HG03558 (cell line): ENCODE measurements around the gene ALG1L2.
"Not testable (repeated sequence)": the region's sequence is repeated elsewhere in the genome, so short reads cannot be mapped to it uniquely, and the experiment has no call there.

ENCODE experiments used
- ATAC-seq: cut with Tn5 transposase; IDR thresholded peaks from one replicate; pipeline ENCODE4 v1.9.1; 2021; ENCODE audit warnings: moderate number of reproducible peaks; ENCODE audit not compliant: unreplicated experiment; ENCODE audit errors: extremely low read depth

The ALG1L2 gene

DNA sequence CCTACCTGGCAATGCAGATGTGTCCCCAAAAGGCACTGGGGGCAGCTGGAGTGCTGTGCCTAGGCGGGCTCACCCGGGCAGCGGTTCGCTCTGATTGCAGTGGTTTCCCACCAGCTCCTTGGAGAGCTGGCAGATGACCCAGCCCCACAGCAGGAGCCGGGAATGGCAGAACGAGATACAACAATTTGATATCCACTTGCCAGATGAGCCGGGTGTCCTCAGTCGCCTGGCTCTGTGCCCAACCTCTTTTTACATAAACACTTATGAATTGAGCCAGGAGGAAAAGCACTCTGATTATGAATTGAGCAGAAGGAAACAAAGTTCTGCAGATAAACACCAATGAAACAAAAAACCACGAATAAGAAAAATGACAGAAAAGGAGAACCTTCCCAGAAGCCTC lies 38.2 kb downstream of the ALG1L2 start:
- ATAC-seq, result not testable (repeated sequence)

- ATAC-seq, result not testable (repeated sequence)
Observed at GRCh38 chr3:130120291-130120690, 38.7 kb downstream of the ALG1L2 start.

GRCh38 chr3:130122891-130123775 lies 41.5 kb downstream of the ALG1L2 start:
- not testable (repeated sequence) for ATAC-seq

DNA sequence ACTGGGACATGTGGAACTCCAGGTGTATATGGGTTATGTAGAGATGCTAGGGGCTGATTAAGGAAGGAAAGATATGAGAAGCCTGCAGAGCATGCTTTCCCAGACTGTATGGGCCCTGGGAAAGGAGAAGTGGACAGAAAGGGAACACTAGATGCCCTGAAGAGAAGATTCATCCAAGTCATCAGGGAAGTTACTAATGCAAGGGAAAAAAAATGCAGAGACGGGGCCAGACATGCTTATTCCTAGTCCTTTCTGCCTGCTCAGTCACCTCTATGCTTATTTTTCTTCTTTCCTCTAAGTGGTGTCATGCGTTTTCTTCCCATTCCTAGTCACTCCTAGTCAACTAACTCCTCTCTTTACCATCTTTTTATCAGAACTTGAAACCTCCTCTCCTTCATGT lies 43.8 kb downstream of the ALG1L2 start:
- ATAC-seq, result not testable (repeated sequence)

DNA sequence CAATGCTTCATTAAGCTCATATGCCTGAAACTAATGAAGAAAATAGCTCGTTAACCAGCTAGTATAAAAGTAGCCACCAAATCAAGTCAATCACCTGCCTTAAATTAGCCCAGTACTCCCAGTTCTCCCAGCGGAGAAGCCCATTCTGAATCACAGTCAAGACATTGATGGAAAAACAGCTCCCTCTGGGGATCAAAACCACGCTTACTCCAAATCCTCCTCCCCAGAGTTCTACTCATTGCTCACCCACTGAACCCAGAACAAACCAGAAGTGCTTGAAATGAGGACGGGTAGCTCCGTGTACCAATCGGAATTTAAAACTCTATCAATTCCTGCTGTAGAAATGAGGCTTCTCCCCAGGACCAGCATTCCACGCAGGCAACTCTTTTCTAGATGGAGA lies 54.7 kb downstream of the ALG1L2 start:
- not testable (repeated sequence) for ATAC-seq

GRCh38 chr3:130137685-130138084 lies 56.1 kb downstream of the ALG1L2 start:
- not testable (repeated sequence) for ATAC-seq

- ATAC-seq, result not testable (repeated sequence)
Observed at GRCh38 chr3:130138992-130139391, 57.4 kb downstream of the ALG1L2 start.

GRCh38 chr3:130140756-130141155 lies 59.1 kb downstream of the ALG1L2 start:
- not testable (repeated sequence) for ATAC-seq

DNA sequence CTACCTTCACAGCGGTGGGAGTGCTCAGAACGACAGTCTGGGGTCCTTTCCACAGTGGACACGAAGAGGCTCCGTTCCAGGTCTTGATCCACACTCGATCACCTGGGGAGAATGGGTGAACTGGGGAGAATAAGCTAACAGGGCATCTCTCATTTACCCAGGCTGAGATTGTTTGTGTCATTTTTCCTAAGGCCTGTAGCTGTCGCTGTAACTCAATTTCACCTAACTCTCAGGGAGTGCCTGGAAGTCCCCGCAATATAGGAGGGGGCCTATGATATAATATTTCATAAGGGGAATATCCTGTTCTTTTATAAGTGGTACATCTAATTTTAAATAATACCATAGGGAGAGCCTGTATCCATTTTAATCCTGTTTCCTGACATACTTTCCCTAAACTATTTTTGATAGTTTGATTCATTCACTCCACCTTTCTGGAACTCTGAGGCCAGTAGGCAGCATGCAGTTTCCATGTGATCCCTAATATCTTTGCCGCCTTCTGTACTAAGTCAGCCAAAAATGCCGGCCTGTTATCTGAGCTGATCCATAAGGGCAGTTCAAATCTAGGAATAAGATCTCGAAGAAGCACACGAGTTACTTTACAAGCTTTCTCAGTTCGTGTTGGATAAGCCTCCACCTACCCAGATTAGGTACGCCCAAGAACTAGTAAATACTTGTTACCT lies 62.2 kb downstream of the ALG1L2 start:
- ATAC-seq, result not testable (repeated sequence)

GRCh38 chr3:130144328-130144650 lies 62.7 kb downstream of the ALG1L2 start:
- ATAC-seq, result not testable (repeated sequence)

- ATAC-seq, result not testable (repeated sequence)
Observed at GRCh38 chr3:130145456-130145855, 63.8 kb downstream of the ALG1L2 start.

DNA sequence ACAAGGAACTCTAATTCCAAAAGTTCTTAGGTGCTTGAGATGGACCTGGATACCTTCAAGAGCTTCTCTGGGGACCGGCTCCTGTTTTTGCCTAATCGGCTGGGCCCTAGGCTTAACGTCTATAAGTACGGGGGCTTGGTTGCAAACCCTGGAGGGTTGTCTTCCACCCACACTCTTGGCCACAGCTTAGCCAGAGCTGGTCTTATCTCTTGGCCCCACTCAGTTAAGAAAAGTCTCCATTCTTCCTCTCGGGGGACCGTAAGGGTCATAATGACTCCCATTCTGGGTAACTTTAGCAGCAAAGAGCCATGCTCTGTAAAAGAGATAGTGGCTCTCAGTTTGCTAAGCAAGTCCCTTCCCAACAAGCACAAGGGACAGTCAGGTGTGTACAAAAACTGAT lies 64.8 kb downstream of the ALG1L2 start:
- not testable (repeated sequence) for ATAC-seq
